Mammary epithelial cell (primary cell): ENCODE data around the gene RBM42.

ENCODE experiments used
- EZH2 ChIP-seq: IDR thresholded peaks from 2 replicates; pipeline ENCODE4 v1.6.1; 2012; ENCODE audit warnings: low read length, inconsistent platforms, borderline replicate concordance
- TF ChIP-seq, protein P1 (sequence below), 2 donors: IDR thresholded peaks in 1 of 2; conservative IDR thresholded peaks in 1 of 2; 2 replicates each; pipeline ENCODE4 v1.5.1; 2011 to 2012; ENCODE audit warnings: inconsistent platforms in 2 of 2, low read length in 2 of 2, mild to moderate bottlenecking in 2 of 2, control low read depth in 1 of 2, low read depth in 1 of 2; ENCODE audit not compliant: insufficient read depth in 1 of 2; ENCODE audit errors: extremely low read depth in 1 of 2

DNA sequence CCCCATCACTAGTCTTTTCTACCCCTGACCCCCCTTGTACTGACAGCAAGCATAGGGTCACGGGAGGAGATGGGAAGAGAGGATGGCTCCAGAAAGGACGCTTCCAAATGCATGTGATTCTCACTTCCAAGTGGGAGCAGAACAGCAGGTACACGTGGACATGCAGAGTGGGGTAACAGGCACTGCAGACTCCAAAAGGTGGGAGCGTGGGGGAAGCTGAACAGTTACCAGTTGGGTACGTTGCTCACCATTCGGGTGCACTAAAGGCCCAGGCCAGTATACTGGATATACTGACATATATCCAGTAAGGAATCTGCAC, 10.4 kb downstream of the RBM42 start:
- no peak for TF ChIP-seq EZH2
- TF ChIP-seq, protein P1, sequence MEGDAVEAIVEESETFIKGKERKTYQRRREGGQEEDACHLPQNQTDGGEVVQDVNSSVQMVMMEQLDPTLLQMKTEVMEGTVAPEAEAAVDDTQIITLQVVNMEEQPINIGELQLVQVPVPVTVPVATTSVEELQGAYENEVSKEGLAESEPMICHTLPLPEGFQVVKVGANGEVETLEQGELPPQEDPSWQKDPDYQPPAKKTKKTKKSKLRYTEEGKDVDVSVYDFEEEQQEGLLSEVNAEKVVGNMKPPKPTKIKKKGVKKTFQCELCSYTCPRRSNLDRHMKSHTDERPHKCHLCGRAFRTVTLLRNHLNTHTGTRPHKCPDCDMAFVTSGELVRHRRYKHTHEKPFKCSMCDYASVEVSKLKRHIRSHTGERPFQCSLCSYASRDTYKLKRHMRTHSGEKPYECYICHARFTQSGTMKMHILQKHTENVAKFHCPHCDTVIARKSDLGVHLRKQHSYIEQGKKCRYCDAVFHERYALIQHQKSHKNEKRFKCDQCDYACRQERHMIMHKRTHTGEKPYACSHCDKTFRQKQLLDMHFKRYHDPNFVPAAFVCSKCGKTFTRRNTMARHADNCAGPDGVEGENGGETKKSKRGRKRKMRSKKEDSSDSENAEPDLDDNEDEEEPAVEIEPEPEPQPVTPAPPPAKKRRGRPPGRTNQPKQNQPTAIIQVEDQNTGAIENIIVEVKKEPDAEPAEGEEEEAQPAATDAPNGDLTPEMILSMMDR (conservative IDR thresholded peaks at IDR 0.05 in 1 of 2, IDR thresholded peaks at IDR 0.05 in 1 of 2; ENCODE audit: extremely low read depth in 1 of 2, insufficient read depth in 1 of 2, low read depth in 1 of 2, low read length in 2 of 2) = no peak
